HEK293T (cell line): ENCODE data around the gene NAT9.
A peak's percentile ranks its signal among the peaks of the same experiment; 100 is the strongest.

Experiments used
- CTCF ChIA-PET: fragments of 350-600 bp; formaldehyde crosslinking; extraction: SDS; loops from one replicate; lab custom pipeline; 2021; ENCODE audit warnings: antibody characterized with exemption, inconsistent platforms; lab: Yijun Ruan, JAX
- POLR2A ChIA-PET: fragments of 350-600 bp; formaldehyde crosslinking; extraction: SDS; loops from one replicate; lab custom pipeline; 2020; ENCODE audit warnings: antibody characterized with exemption, inconsistent platforms; lab: Yijun Ruan, JAX
- DNase-seq: peaks from one replicate; pipeline ENCODE4 v3.0.0; 2012; ENCODE audit warnings: mixed read lengths; ENCODE audit errors: extremely low spot score
- ARNT ChIP-seq: fragments of 450-650 bp; IDR thresholded peaks from 2 replicates; pipeline ENCODE4 v1.6.1; 2017; ENCODE audit warnings: mild to moderate bottlenecking
- BHLHE40 ChIP-seq: fragments of 450-650 bp; IDR thresholded peaks from 2 replicates; pipeline ENCODE4 v1.6.1; 2016; ENCODE audit warnings: mild to moderate bottlenecking, moderate library complexity, borderline replicate concordance
- CTBP1 ChIP-seq: fragments of 450-650 bp; IDR thresholded peaks from 2 replicates; pipeline ENCODE4 v1.6.1; 2016; ENCODE audit warnings: borderline replicate concordance
- ELF4 ChIP-seq: fragments of 450-650 bp; IDR thresholded peaks from 2 replicates; pipeline ENCODE4 v1.6.1; 2017; ENCODE audit warnings: antibody characterized with exemption
- FOXA1 ChIP-seq: fragments of 450-650 bp; IDR thresholded peaks from 2 replicates; pipeline ENCODE4 v1.6.1; 2016; ENCODE audit warnings: mild to moderate bottlenecking
- FOXK2 ChIP-seq: fragments of 450-650 bp; IDR thresholded peaks from 2 replicates; pipeline ENCODE4 v1.6.1; 2016; ENCODE audit warnings: mild to moderate bottlenecking
- FOXM1 ChIP-seq: fragments of 450-650 bp; IDR thresholded peaks from 2 replicates; pipeline ENCODE4 v1.6.1; 2017; ENCODE audit warnings: mild to moderate bottlenecking, borderline replicate concordance
- HDGF ChIP-seq: fragments of 450-650 bp; IDR thresholded peaks from 2 replicates; pipeline ENCODE4 v1.6.1; 2017; ENCODE audit warnings: antibody characterized with exemption, borderline replicate concordance
- L3MBTL2 ChIP-seq: fragments of 450-650 bp; conservative IDR thresholded peaks from 2 replicates; pipeline ENCODE4 v1.6.1; 2016; ENCODE audit warnings: mild to moderate bottlenecking
- LEF1 ChIP-seq: fragments of 450-650 bp; IDR thresholded peaks from 2 replicates; pipeline ENCODE4 v1.6.1; 2017; ENCODE audit warnings: mild to moderate bottlenecking, borderline replicate concordance
- NFRKB ChIP-seq: fragments of 450-650 bp; IDR thresholded peaks from 2 replicates; pipeline ENCODE4 v1.6.1; 2016; ENCODE audit warnings: mild to moderate bottlenecking, moderate library complexity
- PKNOX1 ChIP-seq: fragments of 450-650 bp; IDR thresholded peaks from 2 replicates; pipeline ENCODE4 v1.6.1; 2016
- SP1 ChIP-seq: fragments of 450-650 bp; IDR thresholded peaks from 2 replicates; pipeline ENCODE4 v1.6.1; 2017
- SUZ12 ChIP-seq: fragments of 450-650 bp; IDR thresholded peaks from 2 replicates; pipeline ENCODE4 v1.6.1; 2016; ENCODE audit warnings: mild to moderate bottlenecking
- TARDBP ChIP-seq: fragments of 450-650 bp; IDR thresholded peaks from 2 replicates; pipeline ENCODE4 v1.6.1; 2016
- ZNF384 ChIP-seq: fragments of 450-650 bp; IDR thresholded peaks from 2 replicates; pipeline ENCODE4 v1.6.1; 2016

Gene NAT9

GRCh38 chr17:74818291-74818938, 42.3 kb upstream of the NAT9 start:
- CTCF ChIA-PET, result no interaction called here
- TF ChIP-seq HDGF (no peak), SUZ12 (no peak)
- POLR2A ChIA-PET, result interaction anchor here (1.2 kb wide), 1 partner anchor 55 kb away, joined by 3 read pairs; the partner anchor contains the start of gene FDXR
- no peak for DNase-seq

- ChIA-PET CTCF (interaction anchor here (0.6 to 1.4 kb wide), 5 partner anchors 10 to 45 kb away, joined by 3 to 4 read pairs (median 3); no protein-coding TSS in a partner anchor), POLR2A (no interaction called here)
- TF ChIP-seq ELF4 (no peak), NFRKB (no peak), LEF1 (no peak), HDGF (no peak), SP1 (no peak), FOXM1 (no peak)
- DNase-seq, result no peak
Measured at GRCh38 chr17:74816905-74817620, 40.9 kb upstream of the NAT9 start.

DNA sequence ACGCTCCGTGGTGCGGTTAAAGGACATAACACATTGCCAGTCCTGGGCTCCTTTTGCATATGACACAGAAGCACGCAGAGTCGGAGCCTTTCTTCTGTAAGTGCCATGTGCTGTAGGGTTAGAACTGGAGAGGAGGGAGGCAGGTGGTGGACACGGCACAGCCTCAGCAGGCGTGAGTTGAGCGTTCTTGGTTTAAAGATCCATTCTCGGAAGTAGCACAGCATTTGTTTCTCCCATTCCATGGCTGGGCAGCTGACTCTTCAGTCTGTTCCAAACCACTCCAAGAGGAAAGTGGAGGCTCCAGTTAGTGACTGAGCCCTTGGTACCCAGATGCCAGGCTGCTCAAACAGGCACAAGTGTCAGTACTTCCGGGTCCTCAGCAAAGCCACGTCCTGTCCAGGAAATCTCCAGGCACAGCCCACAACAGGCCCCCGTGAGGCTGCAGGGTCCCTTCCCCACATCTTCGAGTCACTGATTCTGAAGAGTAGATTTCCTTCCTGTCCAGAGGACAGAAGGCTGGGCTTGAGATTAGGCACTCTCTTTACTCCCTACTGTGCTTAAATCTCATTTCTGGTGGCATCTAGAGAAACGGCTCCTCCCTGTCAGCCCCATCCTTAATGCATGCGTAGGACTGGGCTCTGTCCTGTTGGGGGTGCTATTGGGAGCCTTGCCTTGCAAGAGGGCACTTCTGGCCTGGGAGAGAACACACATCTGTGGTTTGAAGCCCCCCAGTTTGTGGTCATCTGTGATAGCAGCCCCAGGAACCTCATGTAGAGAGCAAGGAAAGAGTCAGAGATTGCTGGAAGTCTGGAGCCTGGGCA, 39.6 kb upstream of the NAT9 start:
- DNase-seq, result peak; percentile 54
- ChIA-PET POLR2A (no interaction called here), CTCF (interaction anchor here (0.6 to 1.4 kb wide), 4 partner anchors 9 to 40 kb away, joined by 3 read pairs; no protein-coding TSS in a partner anchor)
- TF ChIP-seq HDGF (no peak), LEF1 (no peak), NFRKB (no peak), BHLHE40 (no peak), ARNT (no peak), TARDBP (no peak), ELF4 (no peak), PKNOX1 (no peak), FOXM1 (no peak), FOXK2 (no peak), SUZ12 (no peak), CTBP1 (no peak), L3MBTL2 (no peak), FOXA1 (no peak), SP1 (no peak), ZNF384 (no peak)

- POLR2A ChIA-PET, result no interaction called here
- TF ChIP-seq FOXK2, result no peak
- no peak for TF ChIP-seq NFRKB
- no peak for TF ChIP-seq ARNT
- no peak for TF ChIP-seq ZNF384
- no peak for TF ChIP-seq FOXM1
- no peak for TF ChIP-seq SP1
- no peak for TF ChIP-seq ELF4
- TF ChIP-seq BHLHE40, result no peak
- no peak for TF ChIP-seq LEF1
- TF ChIP-seq TARDBP, result no peak
- no peak for TF ChIP-seq SUZ12
- TF ChIP-seq PKNOX1, result no peak
- no peak for TF ChIP-seq L3MBTL2
- no peak for TF ChIP-seq FOXA1
- no peak for TF ChIP-seq CTBP1
- no peak for TF ChIP-seq HDGF
- no peak for DNase-seq
- CTCF ChIA-PET, result no interaction called here
Measured at GRCh38 chr17:74815067-74815466, 38.9 kb upstream of the NAT9 start.

- CTCF ChIA-PET, result no interaction called here
- TF ChIP-seq L3MBTL2 (no peak), TARDBP (no peak), PKNOX1 (no peak)
- POLR2A ChIA-PET, result no interaction called here
Measured at GRCh38 chr17:74814453-74814852, 38.3 kb upstream of the NAT9 start.

More at GRCh38 chr17:74814453-74814852, 38.3 kb upstream of the NAT9 start:
- no peak for DNase-seq
